HEK293T (cell line): ENCODE measurements around the gene SLC25A34.

Experiments used
- CTCF ChIA-PET: fragments of 350-600 bp; formaldehyde crosslinking; extraction: SDS; loops from one replicate; lab custom pipeline; 2021; ENCODE audit warnings: antibody characterized with exemption, inconsistent platforms; lab: Yijun Ruan, JAX
- POLR2A ChIA-PET: fragments of 350-600 bp; formaldehyde crosslinking; extraction: SDS; loops from one replicate; lab custom pipeline; 2020; ENCODE audit warnings: antibody characterized with exemption, inconsistent platforms; lab: Yijun Ruan, JAX
- DNase-seq: peaks from one replicate; pipeline ENCODE4 v3.0.0; 2012; ENCODE audit warnings: mixed read lengths; ENCODE audit errors: extremely low spot score
- ARNT ChIP-seq: fragments of 450-650 bp; IDR thresholded peaks from 2 replicates; pipeline ENCODE4 v1.6.1; 2017; ENCODE audit warnings: mild to moderate bottlenecking
- BHLHE40 ChIP-seq: fragments of 450-650 bp; IDR thresholded peaks from 2 replicates; pipeline ENCODE4 v1.6.1; 2016; ENCODE audit warnings: mild to moderate bottlenecking, moderate library complexity, borderline replicate concordance
- CTBP1 ChIP-seq: fragments of 450-650 bp; IDR thresholded peaks from 2 replicates; pipeline ENCODE4 v1.6.1; 2016; ENCODE audit warnings: borderline replicate concordance
- ELF4 ChIP-seq: fragments of 450-650 bp; IDR thresholded peaks from 2 replicates; pipeline ENCODE4 v1.6.1; 2017; ENCODE audit warnings: antibody characterized with exemption
- FOXA1 ChIP-seq: fragments of 450-650 bp; IDR thresholded peaks from 2 replicates; pipeline ENCODE4 v1.6.1; 2016; ENCODE audit warnings: mild to moderate bottlenecking
- FOXK2 ChIP-seq: fragments of 450-650 bp; IDR thresholded peaks from 2 replicates; pipeline ENCODE4 v1.6.1; 2016; ENCODE audit warnings: mild to moderate bottlenecking
- FOXM1 ChIP-seq: fragments of 450-650 bp; IDR thresholded peaks from 2 replicates; pipeline ENCODE4 v1.6.1; 2017; ENCODE audit warnings: mild to moderate bottlenecking, borderline replicate concordance
- HDGF ChIP-seq: fragments of 450-650 bp; IDR thresholded peaks from 2 replicates; pipeline ENCODE4 v1.6.1; 2017; ENCODE audit warnings: antibody characterized with exemption, borderline replicate concordance
- L3MBTL2 ChIP-seq: fragments of 450-650 bp; conservative IDR thresholded peaks from 2 replicates; pipeline ENCODE4 v1.6.1; 2016; ENCODE audit warnings: mild to moderate bottlenecking
- LEF1 ChIP-seq: fragments of 450-650 bp; IDR thresholded peaks from 2 replicates; pipeline ENCODE4 v1.6.1; 2017; ENCODE audit warnings: mild to moderate bottlenecking, borderline replicate concordance
- NFRKB ChIP-seq: fragments of 450-650 bp; IDR thresholded peaks from 2 replicates; pipeline ENCODE4 v1.6.1; 2016; ENCODE audit warnings: mild to moderate bottlenecking, moderate library complexity
- SP1 ChIP-seq: fragments of 450-650 bp; IDR thresholded peaks from 2 replicates; pipeline ENCODE4 v1.6.1; 2017
- SUZ12 ChIP-seq: fragments of 450-650 bp; IDR thresholded peaks from 2 replicates; pipeline ENCODE4 v1.6.1; 2016; ENCODE audit warnings: mild to moderate bottlenecking
- TARDBP ChIP-seq: fragments of 450-650 bp; IDR thresholded peaks from 2 replicates; pipeline ENCODE4 v1.6.1; 2016
- ZNF384 ChIP-seq: fragments of 450-650 bp; IDR thresholded peaks from 2 replicates; pipeline ENCODE4 v1.6.1; 2016
- TF ChIP-seq, protein P1 (sequence below): fragments of 450-650 bp; IDR thresholded peaks from 2 replicates; pipeline ENCODE4 v1.6.1; 2016

SLC25A34 gene

DNA sequence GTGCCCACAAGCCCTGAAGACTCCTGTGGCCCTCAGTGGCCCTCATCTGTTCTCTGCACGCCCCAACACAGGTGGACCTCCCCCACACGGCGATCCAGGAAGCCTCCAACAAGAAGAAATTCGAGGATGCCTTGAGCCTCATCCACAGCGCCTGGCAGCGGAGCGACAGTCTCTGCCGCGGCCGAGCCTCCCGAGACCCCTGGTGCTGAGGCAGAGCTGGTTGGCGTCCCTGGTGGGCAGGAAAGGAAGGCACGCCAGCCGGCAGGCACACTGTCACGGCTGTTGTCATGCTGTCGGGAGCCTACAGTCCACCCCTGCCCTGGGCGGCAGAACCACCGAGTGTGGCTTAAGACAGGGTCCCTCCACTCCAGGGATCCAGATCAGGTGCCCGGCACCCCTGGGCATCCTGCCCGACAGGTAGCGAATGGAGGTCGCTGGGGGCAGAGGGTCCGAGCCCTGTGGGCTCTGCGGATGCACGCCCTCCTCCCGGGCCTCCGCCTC is 2.3 kb upstream of the SLC25A34 start:
- no peak for TF ChIP-seq LEF1
- ChIA-PET POLR2A (no interaction called here), CTCF (no interaction called here)
- DNase-seq: no peak

GRCh38 chr1:15734296-15734695 is 1.8 kb upstream of the SLC25A34 start:
- DNase-seq: no peak
- no peak for TF ChIP-seq ZNF384
- TF ChIP-seq CTBP1: no peak
- ChIA-PET POLR2A (no interaction called here), CTCF (no interaction called here)

DNA sequence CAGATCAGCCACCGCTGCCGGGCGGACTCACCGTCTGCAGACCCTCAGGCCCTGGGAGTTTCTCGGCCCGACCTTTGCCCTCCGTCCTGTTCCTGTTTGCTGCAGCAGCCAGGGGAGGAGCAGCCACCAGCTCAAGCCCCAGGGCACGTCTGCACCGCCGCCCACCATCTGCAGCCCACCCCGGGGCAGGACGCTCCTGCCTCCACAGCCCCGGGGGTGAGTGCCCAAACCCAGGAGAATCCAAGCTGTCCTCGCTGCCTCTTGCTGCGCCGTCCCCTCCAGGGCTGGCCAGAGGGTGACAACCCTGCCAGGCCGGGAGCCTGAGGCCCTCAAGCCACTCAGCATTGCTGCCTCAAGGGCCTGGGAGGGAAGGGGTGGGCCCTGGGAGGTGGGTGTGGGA is 1.2 kb upstream of the SLC25A34 start:
- POLR2A ChIA-PET: no interaction called here
- no peak for DNase-seq
- no peak for TF ChIP-seq ELF4
- TF ChIP-seq TARDBP: no peak
- TF ChIP-seq FOXA1: no peak
- TF ChIP-seq SP1: no peak
- no peak for TF ChIP-seq ARNT
- TF ChIP-seq FOXM1: no peak
- TF ChIP-seq LEF1: no peak
- no peak for TF ChIP-seq NFRKB
- TF ChIP-seq, protein P1, sequence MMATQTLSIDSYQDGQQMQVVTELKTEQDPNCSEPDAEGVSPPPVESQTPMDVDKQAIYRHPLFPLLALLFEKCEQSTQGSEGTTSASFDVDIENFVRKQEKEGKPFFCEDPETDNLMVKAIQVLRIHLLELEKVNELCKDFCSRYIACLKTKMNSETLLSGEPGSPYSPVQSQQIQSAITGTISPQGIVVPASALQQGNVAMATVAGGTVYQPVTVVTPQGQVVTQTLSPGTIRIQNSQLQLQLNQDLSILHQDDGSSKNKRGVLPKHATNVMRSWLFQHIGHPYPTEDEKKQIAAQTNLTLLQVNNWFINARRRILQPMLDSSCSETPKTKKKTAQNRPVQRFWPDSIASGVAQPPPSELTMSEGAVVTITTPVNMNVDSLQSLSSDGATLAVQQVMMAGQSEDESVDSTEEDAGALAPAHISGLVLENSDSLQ: no peak
- TF ChIP-seq L3MBTL2: no peak
- CTCF ChIA-PET: no interaction called here

- ChIA-PET CTCF (no interaction called here), POLR2A (no interaction called here)
- no peak for DNase-seq
- TF ChIP-seq CTBP1 (no peak), TARDBP (no peak), ARNT (no peak), ZNF384 (no peak), L3MBTL2 (no peak), SP1 (no peak), BHLHE40 (no peak), LEF1 (no peak), FOXM1 (no peak), ELF4 (no peak), HDGF (no peak), SUZ12 (no peak), FOXA1 (no peak), FOXK2 (no peak), NFRKB (no peak)
- TF ChIP-seq, protein P1: no peak
Measured at GRCh38 chr1:15735304-15736037, 587 bp upstream of the SLC25A34 start.

GRCh38 chr1:15736892-15737261 is 819 bp downstream of the SLC25A34 start:
- no peak for TF ChIP-seq ARNT
- no peak for TF ChIP-seq HDGF
- TF ChIP-seq NFRKB: no peak
- TF ChIP-seq CTBP1: no peak
- TF ChIP-seq TARDBP: no peak
- no peak for TF ChIP-seq LEF1
- TF ChIP-seq BHLHE40: no peak
- no peak for TF ChIP-seq SP1
- no peak for TF ChIP-seq SUZ12
- TF ChIP-seq, protein P1: no peak
- no peak for TF ChIP-seq ZNF384
- no peak for TF ChIP-seq FOXA1
- TF ChIP-seq FOXM1: no peak
- no peak for TF ChIP-seq L3MBTL2
- no peak for TF ChIP-seq FOXK2
- TF ChIP-seq ELF4: no peak
- ChIA-PET CTCF (interaction anchor here (0.7 to 0.8 kb wide), 2 partner anchors 15 to 20 kb away, joined by 3 to 4 read pairs; no protein-coding TSS in a partner anchor), POLR2A (interaction anchor here (0.9 kb wide), 1 partner anchor 134 kb away, joined by 4 read pairs; no protein-coding TSS in a partner anchor)
- no peak for DNase-seq

GRCh38 chr1:15737324-15738319 is 1.6 kb downstream of the SLC25A34 start:
- no peak for DNase-seq
- TF ChIP-seq ZNF384: no peak
- TF ChIP-seq FOXA1: no peak
- no peak for TF ChIP-seq SUZ12
- no peak for TF ChIP-seq SP1
- ChIA-PET POLR2A (interaction anchor here (0.9 kb wide), 1 partner anchor 134 kb away, joined by 4 read pairs; no protein-coding TSS in a partner anchor), CTCF (interaction anchor here (0.7 to 0.8 kb wide), 3 partner anchors 16 to 141 kb away, joined by 3 to 4 read pairs (median 3); no protein-coding TSS in a partner anchor)
